NCI-H2107 treated with DMSO at 0.1 percent for 48 hours (cell line): ENCODE data around the gene PIGX.

ENCODE experiments used
- DNase-seq: peaks from one replicate; lab custom pipeline; 2025; ENCODE audit not compliant: unreplicated experiment; lab: John Stamatoyannopoulos, UW

PIGX gene

DNA sequence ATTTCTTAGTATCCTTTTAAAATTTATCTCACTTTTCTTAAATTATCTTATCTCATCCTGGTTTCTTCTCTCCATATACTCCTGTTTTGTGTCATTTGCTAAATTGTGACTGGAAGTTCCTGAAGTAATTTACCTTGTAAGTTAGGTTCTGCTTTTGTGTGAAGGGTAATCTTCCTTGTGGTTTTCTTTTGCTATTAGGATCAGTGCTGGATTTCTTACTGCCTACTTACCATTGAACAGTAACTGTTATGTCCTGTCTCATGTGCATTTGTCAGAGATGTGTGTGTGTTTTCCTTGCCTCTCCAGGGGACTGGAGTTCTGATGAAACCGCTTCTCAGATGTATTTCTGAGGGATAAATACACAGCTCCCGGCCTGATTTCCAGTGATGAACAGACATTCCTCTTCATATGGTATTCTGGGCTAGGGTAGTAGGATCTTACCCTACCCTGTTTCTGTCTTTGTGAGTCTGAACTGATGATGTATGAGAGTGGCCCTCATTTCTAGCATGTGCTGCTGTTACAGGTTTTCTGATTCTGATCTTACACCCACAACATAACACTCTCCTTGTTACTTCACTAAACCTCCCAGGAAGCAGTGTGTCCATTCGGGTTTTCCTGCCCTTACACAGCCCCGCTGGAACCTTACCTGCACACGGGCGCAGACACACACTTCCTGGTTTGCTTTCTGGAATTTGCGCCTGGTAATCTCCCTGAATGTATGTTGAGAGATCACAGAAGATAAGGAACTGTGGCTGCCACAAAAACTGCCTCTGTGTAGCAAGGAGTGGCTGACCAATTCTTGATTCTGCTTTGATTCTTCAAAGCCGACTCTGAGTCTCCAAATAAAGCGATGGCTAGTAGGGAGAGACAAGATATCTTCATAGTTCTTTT lies 42.2 kb downstream of the PIGX start:
- DNase-seq, result no peak

DNA sequence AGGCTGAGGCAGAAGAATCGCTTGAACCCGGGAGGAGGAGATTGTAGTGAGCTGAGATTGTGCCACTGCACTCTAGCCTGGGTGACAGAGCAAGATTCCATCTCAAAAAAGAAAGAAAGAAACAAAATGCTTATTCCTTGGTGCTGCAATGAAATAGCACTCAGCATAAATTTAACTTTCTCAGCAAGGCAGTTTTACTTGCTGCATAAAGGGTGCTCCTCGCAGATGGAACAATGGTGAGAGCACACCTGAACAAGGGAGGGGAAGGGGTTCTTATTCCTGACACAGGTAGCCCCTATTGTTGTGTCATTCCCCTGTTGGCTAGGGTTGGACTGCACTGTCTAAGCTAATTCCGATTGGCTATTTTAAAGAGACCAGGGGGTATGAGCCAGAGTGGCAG lies 44.6 kb downstream of the PIGX start:
- DNase-seq, result no peak

- DNase-seq, result no peak
Observed at GRCh38 chr3:196757876-196758739, 45.9 kb downstream of the PIGX start.

DNA sequence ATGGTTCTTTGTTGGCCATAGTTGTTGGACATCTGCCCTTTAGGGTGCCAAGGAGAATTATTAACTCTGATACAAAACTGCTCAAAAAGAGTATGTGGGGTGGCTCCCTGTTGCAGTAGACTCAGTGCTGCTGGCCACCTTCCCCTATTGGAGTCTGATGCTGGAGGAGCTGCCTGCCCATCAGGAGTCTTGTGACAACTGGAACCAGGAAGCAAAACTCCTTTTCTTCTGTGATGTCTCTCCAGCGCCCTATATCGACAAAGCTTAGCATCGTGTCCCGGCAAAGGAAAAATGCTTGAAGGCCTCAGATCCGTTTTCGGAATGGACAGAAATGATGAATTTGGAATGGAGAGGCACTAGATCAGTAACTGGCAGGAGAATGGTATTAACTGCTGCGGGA lies 51.0 kb downstream of the PIGX start:
- DNase-seq, result no peak

DNA sequence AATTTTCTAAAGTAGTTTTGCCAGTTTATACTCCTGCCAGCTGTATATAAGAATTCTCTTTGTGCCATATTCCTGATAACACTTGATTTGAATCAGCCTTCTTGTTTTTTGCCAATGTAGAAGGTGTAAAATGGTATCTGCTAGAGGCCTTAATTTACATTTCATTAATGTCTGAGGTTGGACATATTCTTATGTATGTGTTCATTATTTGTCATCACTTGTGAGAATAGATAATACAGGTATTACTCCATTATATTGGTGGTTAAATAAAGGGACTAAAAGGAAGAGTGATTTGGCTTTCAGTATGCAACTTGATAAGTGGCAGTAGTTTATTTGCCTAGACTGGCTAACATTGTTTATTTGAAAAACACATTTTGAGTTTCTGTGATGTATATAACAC lies 53.3 kb downstream of the PIGX start:
- DNase-seq, result no peak

GRCh38 chr3:196771067-196771466 lies 58.9 kb downstream of the PIGX start:
- no peak for DNase-seq

- no peak for DNase-seq
Observed at GRCh38 chr3:196772102-196772501, 59.9 kb downstream of the PIGX start.

- DNase-seq, result no peak
Observed at GRCh38 chr3:196772897-196773296, 60.7 kb downstream of the PIGX start.

DNA sequence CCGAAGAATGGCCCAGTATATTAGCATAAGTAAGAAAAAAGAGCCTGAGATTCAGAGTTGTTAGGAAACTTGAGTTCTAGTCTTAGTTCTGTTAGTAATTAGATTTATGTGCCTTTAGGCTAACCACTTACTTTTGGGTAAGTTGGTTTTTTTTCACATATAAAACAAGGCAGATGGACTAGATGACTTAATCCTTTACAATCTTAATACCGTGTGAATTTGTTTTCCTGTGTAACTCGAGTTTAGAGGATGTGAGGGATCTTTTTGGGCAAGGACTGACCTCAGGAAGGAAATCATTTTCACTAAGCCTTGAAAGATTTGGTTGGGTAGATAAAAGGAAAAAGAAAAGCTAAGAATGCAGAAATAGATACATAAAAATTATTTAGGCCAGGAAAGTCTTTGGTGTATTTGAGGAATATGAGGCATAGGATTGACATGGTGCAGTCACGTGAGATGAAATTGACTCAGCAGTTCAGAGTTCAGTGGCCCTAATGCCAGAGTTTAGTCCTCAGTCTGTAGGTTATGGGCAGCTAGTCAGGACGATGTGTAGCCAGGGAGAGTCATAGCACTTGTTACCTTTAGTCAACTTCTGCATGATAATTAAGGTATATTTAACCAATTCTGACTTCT lies 62.1 kb downstream of the PIGX start:
- DNase-seq, result no peak

GRCh38 chr3:196774848-196775422 lies 62.8 kb downstream of the PIGX start:
- DNase-seq, result no peak

GRCh38 chr3:196775938-196776337 lies 63.8 kb downstream of the PIGX start:
- no peak for DNase-seq

DNA sequence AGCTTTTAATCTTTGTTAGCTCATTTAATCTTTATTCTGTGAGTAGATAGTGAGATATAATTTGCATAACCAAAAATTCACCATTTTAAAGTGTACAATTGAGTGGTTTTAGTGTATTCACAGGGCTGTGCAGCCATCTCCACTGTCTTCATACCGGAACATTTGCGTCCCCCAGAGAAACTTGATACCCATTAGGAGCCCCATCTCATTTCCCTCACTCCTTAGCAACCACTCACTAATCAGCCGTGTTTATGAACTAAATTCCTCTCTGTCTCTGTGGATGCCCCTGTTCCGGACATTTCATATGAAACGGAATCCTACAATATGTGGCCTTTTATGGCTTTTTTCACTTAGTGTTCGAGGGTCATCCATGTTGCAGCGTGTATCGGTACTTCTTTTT lies 65.7 kb downstream of the PIGX start:
- no peak for DNase-seq

DNA sequence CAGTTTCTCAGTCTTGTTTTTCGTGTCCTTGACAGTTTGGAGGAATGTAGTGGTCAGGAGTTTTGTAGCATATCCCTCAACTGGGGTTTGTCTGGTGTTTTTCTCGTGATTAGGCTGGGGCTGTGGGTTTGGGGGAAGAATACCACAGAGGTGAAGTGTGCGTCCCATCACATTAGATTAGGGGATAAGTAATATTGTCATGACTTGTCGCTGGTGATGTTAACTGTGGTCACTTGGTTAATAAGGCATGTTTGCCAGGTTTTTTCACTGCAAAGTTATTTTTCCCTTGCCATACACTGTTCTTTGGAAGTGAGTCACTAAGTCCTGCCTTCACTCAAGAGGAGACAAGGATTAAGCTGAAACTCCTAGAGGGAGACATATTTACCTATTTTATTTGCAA lies 66.6 kb downstream of the PIGX start:
- no peak for DNase-seq

GRCh38 chr3:196782511-196782910 lies 70.3 kb downstream of the PIGX start:
- no peak for DNase-seq
